ENCODE data around the gene OXCT1.

OXCT1 gene

GRCh38 chr5:41871852-41872251, 1.6 kb upstream of the OXCT1 start:
- peak overlapping the region in 1 of 2 donors; percentile 97 for H3K27ac ChIP-seq
- H3K4me3 ChIP-seq = no peak overlapping the region
- TF ChIP-seq CTCF (IDR thresholded peaks at IDR 0.05) = no peak
- peak; percentile 80 for DNase-seq (ENCODE audit: low spot score)

- peak overlapping the region; percentile 91 to 97 for H3K27ac ChIP-seq
- no peak for TF ChIP-seq CTCF (IDR thresholded peaks at IDR 0.05)
Observed at GRCh38 chr5:41870627-41871048, 413 bp upstream of the OXCT1 start.

GRCh38 chr5:41869151-41869723, 988 bp downstream of the OXCT1 start:
- Histone ChIP-seq H3K4me3 (peak overlapping the region; percentile 92), H3K27ac (peak overlapping the region; percentile 91 to 97)
- no peak for DNase-seq (ENCODE audit: low spot score)
- TF ChIP-seq CTCF (IDR thresholded peaks at IDR 0.05) = no peak

More at GRCh38 chr5:41870627-41871048, 413 bp upstream of the OXCT1 start:
- DNase-seq (ENCODE audit: low spot score) = no peak
- peak overlapping the region; percentile 92 for H3K4me3 ChIP-seq

- H3K4me3 ChIP-seq = no peak overlapping the region
- no peak for DNase-seq (ENCODE audit: low spot score)
- TF ChIP-seq CTCF (IDR thresholded peaks at IDR 0.05) = no peak
Observed at GRCh38 chr5:41863871-41864486, 6.2 kb downstream of the OXCT1 start.

GRCh38 chr5:41858890-41859289, 11.3 kb downstream of the OXCT1 start:
- Histone ChIP-seq H3K4me3 (no peak overlapping the region), H3K27ac (no peak overlapping the region)
- TF ChIP-seq CTCF (IDR thresholded peaks at IDR 0.05) = no peak
- no peak for DNase-seq (ENCODE audit: low spot score)

More at GRCh38 chr5:41863871-41864486, 6.2 kb downstream of the OXCT1 start:
- no peak overlapping the region for H3K27ac ChIP-seq

GRCh38 chr5:41857989-41858388, 12.2 kb downstream of the OXCT1 start:
- Histone ChIP-seq H3K4me3 (no peak overlapping the region), H3K27ac (no peak overlapping the region)
- no peak for DNase-seq (ENCODE audit: low spot score)
- no peak for TF ChIP-seq CTCF (IDR thresholded peaks at IDR 0.05)

Data from coronary artery (tissue), 2 donors.